IPS DF 4.7 (cell line): ENCODE results near the gene CAMP.

Experiments used
- DNase-seq: peaks from one replicate; pipeline ENCODE4 v3.0.0-alpha.2; 2013; ENCODE audit warnings: low spot score; ENCODE audit errors: extremely low read depth

Gene CAMP

GRCh38 chr3:48214225-48214624 lies 9.1 kb upstream of the CAMP start:
- no peak for DNase-seq

- DNase-seq = no peak
These were observed 8.3 kb upstream of the CAMP start for GRCh38 chr3:48215019-48215418.

- no peak for DNase-seq
These were observed 7.8 kb upstream of the CAMP start for GRCh38 chr3:48215466-48215865.

- DNase-seq = no peak
These were observed 7.4 kb upstream of the CAMP start for GRCh38 chr3:48215876-48216275.

GRCh38 chr3:48217449-48217848 lies 5.8 kb upstream of the CAMP start:
- no peak for DNase-seq

- DNase-seq = no peak
These were observed 4.8 kb upstream of the CAMP start for GRCh38 chr3:48218537-48218936.

- no peak for DNase-seq
These were observed 3.8 kb upstream of the CAMP start for GRCh38 chr3:48219543-48219942.

- no peak for DNase-seq
These were observed 2.5 kb upstream of the CAMP start for GRCh38 chr3:48220746-48221145.

- no peak for DNase-seq
These were observed 2.3 kb downstream of the CAMP start for GRCh38 chr3:48225587-48225986.

GRCh38 chr3:48226939-48227338 lies 3.6 kb downstream of the CAMP start:
- DNase-seq = no peak

GRCh38 chr3:48232232-48232631 lies 8.9 kb downstream of the CAMP start:
- DNase-seq = no peak

GRCh38 chr3:48232734-48233133 lies 9.4 kb downstream of the CAMP start:
- no peak for DNase-seq

- no peak for DNase-seq
These were observed 10.2 kb downstream of the CAMP start for GRCh38 chr3:48233542-48233941.

GRCh38 chr3:48236531-48236930 lies 13.2 kb downstream of the CAMP start:
- no peak for DNase-seq

- DNase-seq = no peak
These were observed 15.3 kb downstream of the CAMP start for GRCh38 chr3:48238531-48239085.

GRCh38 chr3:48240000-48240963 lies 17.0 kb downstream of the CAMP start:
- DNase-seq = no peak

GRCh38 chr3:48241796-48242455 lies 18.6 kb downstream of the CAMP start:
- no peak for DNase-seq

- no peak for DNase-seq
These were observed 20.6 kb downstream of the CAMP start for GRCh38 chr3:48243886-48244285.

- no peak for DNase-seq
These were observed 21.2 kb downstream of the CAMP start for GRCh38 chr3:48244461-48244860.

- DNase-seq = no peak
These were observed 21.8 kb downstream of the CAMP start for GRCh38 chr3:48245136-48245535.

GRCh38 chr3:48247401-48247811 lies 24.1 kb downstream of the CAMP start:
- no peak for DNase-seq

- no peak for DNase-seq
These were observed 25.0 kb downstream of the CAMP start for GRCh38 chr3:48248095-48248850.
